HPDE6-E6E7 (cell line): ENCODE measurements around the gene KCNB1.

Source experiments
- DNase-seq: peaks from one replicate; pipeline ENCODE4 v3.0.0; 2011; ENCODE audit warnings: missing footprints; ENCODE audit errors: extremely low spot score

Gene KCNB1

GRCh38 chr20:49482621-49483017 is at the start of gene KCNB1:
Gene KCNB1, minus strand, starts transcription at chr20:49482668. Its CDS starts 188 bp downstream, at chr20:49482480.
- DNase-seq = peak; percentile 40

DNA sequence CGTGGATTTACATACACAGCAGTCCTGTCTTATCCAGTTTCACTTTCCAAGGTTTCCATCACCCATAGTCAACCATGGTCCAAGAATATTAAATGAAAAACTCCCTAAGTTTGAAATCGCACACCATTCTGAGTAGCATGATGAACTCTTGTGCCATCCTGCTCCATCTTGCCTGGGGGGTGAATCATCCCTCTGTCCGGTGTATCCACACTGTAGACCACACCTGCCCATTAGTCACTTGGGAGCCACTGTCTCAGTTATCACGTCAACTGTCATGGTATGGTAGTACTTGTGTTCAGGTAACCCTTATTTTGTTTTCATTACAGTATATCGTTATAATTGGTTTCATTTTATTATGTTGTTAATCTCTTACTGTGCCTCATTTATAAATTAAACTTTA is 47.0 kb upstream of the KCNB1 start:
- DNase-seq = peak; percentile 72

GRCh38 chr20:49526568-49526967 is 44.1 kb upstream of the KCNB1 start:
- DNase-seq = no peak

GRCh38 chr20:49526056-49526455 is 43.6 kb upstream of the KCNB1 start:
- no peak for DNase-seq

DNA sequence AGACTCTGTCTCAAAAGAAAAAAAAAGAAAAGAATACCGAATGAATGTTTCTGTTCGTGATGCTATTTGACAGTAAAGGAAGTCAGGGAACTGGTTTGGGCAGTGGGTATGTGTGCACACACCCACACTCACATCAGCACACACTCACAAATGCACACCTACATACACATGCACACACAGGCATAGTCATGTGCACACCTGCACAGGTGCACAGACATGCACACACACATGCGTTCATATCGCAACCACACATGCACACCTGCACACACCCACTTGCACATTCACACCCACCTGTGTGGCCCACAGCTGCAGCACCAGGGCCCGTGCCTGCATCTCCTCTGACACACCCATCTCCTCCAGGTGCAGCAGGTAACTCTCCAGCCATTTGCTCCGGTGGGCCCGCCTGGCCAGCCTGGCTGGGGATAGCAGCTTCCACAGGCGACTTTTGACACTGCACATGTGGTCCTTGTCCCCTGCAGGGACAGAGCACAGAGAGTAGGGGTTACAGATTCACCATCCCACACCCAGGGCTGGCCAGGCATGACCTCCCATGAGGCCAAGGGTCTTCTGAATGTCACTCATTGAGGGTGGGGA is 41.4 kb upstream of the KCNB1 start:
- no peak for DNase-seq

DNA sequence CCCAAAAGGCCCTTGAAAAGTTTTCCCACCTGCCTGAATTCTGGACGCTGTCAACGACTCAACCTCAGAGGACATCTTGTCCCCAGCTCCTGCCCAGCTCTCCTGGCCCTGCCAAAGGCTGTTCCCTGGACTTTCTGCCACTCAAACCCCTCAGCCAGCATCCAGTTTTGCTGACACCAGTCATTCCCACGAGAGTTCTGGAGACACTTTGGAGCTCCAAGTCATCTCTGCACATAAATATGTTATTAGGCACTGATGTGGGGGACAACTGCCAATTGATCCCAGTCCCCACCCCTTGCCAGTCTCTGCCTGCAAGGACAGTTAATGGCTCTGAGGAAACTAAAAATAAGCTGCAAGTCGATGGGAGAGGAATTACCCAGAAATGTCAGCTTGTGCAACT is 38.9 kb upstream of the KCNB1 start:
- DNase-seq = no peak

DNA sequence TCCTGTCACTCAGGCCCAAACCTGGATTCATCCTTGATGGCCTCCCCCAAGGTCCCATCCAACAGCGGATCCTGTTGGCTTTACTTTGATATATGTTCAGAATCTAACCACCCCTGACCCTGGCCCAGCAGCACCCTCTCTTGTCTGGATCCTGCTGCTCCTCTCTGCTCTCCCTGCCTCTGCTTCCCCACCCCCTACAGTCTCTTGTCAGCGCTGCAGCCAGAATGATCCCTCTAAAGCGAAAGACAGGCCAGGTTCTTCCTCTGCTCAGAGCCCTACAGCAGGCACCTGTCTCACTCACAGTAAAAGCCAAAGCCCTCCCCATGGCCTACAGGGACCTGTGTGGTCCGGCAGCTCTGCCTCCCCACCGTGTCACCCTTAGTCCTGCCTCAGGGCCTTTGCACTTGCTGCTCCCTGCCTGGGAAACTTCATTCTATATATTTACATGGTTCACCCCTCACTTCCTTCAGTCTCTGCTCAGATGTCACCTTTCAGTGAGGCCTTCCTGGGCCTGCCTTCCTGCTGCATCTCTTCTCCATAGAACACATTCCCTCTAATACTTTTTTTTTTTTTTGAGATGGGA is 37.4 kb upstream of the KCNB1 start:
- DNase-seq = no peak

GRCh38 chr20:49519212-49519712 is 36.8 kb upstream of the KCNB1 start:
- DNase-seq = no peak

DNA sequence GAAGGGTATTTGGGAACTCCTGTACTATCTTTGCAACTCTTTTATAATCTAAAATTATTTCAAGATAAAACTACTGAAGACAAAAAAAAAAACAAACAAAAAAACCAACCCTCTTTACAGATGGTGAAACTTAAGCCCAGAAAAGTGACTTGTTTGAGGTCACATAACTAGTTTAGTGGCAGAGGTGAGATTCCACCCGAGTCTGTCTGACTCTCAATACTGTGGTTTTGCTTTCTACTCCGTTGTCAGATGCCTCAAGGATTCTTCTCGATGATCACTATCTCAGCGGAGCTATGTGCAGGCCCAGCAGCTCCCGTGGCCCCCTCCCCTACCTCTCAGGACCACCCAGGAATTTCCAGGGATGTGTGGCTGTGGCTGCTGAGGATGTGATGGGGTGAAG is 36.1 kb upstream of the KCNB1 start:
- DNase-seq = no peak

DNA sequence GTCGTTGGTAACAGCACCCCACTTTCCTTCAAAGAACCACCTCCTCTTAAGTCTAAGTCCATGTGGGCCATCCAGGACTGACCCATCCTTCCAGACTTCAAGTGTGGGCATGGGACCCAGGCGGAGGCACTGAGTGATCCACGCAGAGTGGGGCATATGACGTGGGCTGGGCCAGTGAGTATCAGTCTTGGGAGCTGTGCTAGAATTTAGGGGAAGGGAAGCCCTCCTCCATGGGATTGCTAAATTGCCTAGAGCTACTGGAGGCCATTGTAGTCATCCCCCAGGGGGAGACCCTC is 35.3 kb upstream of the KCNB1 start:
- DNase-seq = no peak

DNA sequence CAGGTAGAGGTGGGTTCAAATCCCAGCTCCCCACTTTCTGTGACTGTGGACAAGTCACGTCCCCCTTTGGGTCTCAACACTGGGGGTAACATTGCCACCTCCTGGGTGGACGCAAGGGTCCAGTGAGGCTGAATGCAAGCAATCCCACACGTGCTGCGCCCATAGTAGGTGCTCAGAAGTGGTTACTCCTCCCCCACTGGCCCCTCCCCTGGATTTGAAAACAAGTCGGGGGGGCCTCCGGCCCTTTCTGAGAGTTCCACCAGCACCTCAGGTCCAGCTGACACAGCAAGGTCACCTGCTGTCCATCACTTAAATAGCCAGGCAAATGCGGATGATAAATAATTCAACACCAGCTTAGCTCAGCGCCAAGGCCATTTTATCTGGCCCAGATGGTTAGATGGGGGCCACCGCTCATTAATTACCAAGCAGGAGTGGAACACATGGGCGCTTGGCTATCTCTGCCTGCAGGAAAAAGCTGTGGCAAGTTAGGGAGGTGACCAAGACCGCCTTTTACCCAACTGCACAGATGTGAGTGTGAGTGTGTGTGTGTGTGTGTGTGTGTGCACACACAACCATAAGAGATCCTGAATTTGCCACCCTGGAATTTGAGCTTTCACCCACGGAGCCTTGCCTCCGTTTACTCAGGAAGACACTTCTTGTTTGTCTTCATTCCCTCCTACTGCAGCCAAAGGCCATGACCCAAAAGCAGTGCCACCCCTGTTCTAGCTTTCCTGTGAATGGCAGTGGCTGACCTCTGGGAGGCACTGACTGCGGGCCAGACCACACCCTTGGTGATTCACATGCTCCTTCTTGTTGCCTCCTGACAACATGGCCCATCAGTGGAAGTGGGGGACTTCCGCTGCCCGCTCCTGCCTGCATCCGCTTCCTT is 34.7 kb upstream of the KCNB1 start:
- DNase-seq = no peak

- DNase-seq = no peak
Measured at GRCh38 chr20:49515586-49515985, 33.1 kb upstream of the KCNB1 start.

- DNase-seq = no peak
Measured at GRCh38 chr20:49513517-49513916, 31.0 kb upstream of the KCNB1 start.

DNA sequence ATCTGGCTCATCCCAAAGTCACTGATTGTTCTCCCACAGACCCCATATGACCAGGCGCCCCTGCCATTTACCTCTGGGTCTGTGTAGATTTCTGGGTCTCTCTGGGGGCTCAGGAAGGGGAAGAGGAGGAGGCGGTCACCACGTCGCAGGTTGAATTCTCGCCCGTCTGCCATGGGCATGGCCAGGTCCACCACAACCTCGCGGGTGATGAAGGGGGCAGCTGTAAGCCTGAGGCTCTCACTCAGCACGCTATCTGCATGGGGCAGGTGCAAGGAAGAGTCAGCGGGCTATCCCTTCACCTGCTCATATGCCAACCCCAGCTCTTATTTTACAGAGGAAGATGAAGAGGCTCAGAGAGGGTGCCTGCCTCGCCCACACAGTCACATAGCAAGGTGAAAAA is 30.5 kb upstream of the KCNB1 start:
- DNase-seq = no peak

DNA sequence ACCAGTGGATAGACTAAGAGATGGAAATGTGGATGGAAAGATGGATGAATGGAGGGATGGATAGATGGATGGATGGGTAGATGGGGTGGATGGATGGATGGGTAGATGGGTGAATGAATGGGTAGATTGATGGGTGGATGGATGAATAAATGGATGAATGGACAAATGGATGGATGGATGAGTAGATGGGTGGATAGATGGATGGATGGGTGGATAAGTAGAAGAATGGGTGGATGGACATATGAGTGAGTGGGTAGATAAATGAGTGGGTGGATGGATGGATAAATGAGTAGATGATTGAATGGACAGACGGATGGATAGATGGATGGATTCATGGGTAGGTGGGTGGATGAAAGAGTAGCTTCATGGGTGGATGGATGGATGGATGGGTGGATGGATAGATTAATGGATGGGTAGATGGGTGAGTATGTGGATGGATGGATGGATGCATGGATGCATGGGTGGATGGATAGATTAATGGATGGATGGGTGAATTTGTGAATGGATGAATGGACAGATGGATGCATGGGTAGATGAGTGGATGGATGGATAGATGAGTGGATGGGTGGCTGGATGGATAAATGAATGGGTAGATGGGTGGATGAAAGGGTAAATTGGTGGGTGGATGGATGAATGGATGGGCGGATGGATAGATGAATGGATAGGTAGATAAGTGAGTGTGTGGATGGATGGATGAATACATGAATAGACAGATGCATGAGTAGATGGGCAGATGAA is 29.5 kb upstream of the KCNB1 start:
- no peak for DNase-seq

DNA sequence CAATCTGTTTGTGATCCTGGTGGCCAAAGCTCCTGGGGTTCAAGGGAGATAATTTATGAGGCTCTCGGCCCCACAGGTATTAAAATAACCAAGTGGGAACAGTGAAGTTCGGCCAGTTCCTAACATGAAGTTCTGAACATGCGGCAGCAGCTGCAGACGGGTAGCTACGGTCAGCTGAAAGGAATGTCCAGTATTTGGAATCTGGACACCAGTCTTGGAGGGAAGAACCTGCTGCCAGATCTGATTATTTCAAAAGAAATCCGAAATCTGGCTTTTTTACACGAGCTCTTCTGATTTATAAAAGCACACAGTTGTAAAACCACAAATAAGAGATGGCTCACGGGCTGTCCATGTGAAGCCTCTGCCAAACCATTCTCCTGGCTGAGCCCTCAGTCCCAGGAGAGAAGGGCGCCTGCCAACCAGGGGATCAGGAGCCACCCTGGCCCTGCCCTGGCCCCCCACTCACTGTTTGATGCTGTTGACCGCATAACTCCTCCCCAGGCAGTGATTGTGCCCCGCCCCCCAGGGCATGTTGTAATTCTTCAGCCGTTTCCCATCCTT is 28.2 kb upstream of the KCNB1 start:
- DNase-seq = no peak

- DNase-seq = peak; percentile 60
Measured at GRCh38 chr20:49508435-49509199, 26.1 kb upstream of the KCNB1 start.

- DNase-seq = no peak
Measured at GRCh38 chr20:49507741-49508434, 25.4 kb upstream of the KCNB1 start.

DNA sequence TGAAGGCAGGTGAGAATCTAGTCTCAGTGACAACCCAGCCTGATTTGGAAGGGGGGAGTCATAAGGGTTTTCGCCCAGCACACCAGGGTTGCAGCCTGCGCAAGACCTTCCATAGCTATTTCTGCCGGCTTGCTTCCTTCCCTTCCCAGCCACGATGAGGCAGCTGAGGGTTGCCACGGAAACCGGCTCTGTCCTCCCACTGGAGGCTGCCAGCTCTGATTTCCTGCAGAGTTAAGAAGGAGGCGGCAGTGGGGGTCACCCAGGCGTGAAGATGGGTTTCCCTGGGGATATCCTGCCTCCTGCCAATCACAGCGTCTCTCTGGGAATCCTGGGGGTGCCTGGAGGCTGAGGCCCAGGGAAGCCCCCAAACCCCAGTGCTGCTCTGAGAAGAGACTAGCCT is 23.1 kb upstream of the KCNB1 start:
- DNase-seq = no peak

GRCh38 chr20:49503176-49503575 is 20.7 kb upstream of the KCNB1 start:
- DNase-seq = no peak

GRCh38 chr20:49501917-49502316 is 19.4 kb upstream of the KCNB1 start:
- DNase-seq = no peak
